A673 (cell line): Measurements from ENCODE around the gene EPHA6. TPM values are rescaled to one million over a fixed set of nuclear protein-coding genes. Genes with fewer than 3 reads are reported as not detected.

Experiments
- BruUV-seq: library from RNA; stranded (reverse); fragments of 400-500 nt; replicated peaks from 2 replicates; lab custom pipeline; 2021; lab: Mats Ljungman, UMichigan
- CTCF ChIA-PET: fragments of 300-600 bp; sonication (Branson Sonifier 250); formaldehyde crosslinking; loops from one replicate; lab custom pipeline; 2022; ENCODE audit warnings: antibody characterized with exemption; lab: Charles Lee
- POLR2A ChIA-PET: fragments of 300-600 bp; sonication (Branson Sonifier 250); formaldehyde crosslinking; loops from one replicate; lab custom pipeline; 2022; ENCODE audit warnings: antibody characterized with exemption; ENCODE audit not compliant: low non-redundant PET; lab: Charles Lee
- DNase-seq: peaks from one replicate; pipeline ENCODE4 v3.0.0-alpha.2; 2015; ENCODE audit warnings: low spot score
- H3K27ac ChIP-seq: fragments of 200-600 bp; sonication (generic); 2 replicates; pipeline ENCODE4 v1.5.1; 2016; ENCODE audit warnings: mixed run types, low read depth, mild to moderate bottlenecking, mixed read lengths, antibody characterized with exemption, low read length; ENCODE audit not compliant: poor library complexity, severe bottlenecking
- H3K27me3 ChIP-seq: fragments of 200-600 bp; sonication (generic); replicated peaks from 2 replicates; pipeline ENCODE4 v1.6.1; 2017; ENCODE audit warnings: mixed run types, low read depth, mild to moderate bottlenecking, mixed read lengths, antibody characterized with exemption, low read length; ENCODE audit not compliant: insufficient read depth, poor library complexity
- H3K36me3 ChIP-seq: fragments of 200-600 bp; sonication (generic); 2 replicates; pipeline ENCODE4 v1.6.1; 2016; ENCODE audit warnings: mixed run types, mild to moderate bottlenecking, mixed read lengths, antibody characterized with exemption, low read length; ENCODE audit not compliant: insufficient read depth, poor library complexity, severe bottlenecking
- H3K4me1 ChIP-seq: fragments of 200-600 bp; sonication (generic); 2 replicates; pipeline ENCODE4 v1.6.1; 2017; ENCODE audit warnings: mixed run types, mild to moderate bottlenecking, mixed read lengths, antibody characterized with exemption, low read length; ENCODE audit not compliant: insufficient read depth, poor library complexity, severe bottlenecking
- H3K4me3 ChIP-seq: fragments of 200-600 bp; sonication (generic); 2 replicates; pipeline ENCODE4 v1.5.1; 2016; ENCODE audit warnings: low read depth, mixed run types, mild to moderate bottlenecking, mixed read lengths, low read length; ENCODE audit not compliant: poor library complexity, severe bottlenecking
- H3K9me3 ChIP-seq: fragments of 200-600 bp; sonication (generic); 2 replicates; pipeline ENCODE4 v1.6.1; 2016; ENCODE audit warnings: mixed run types, low read depth, mild to moderate bottlenecking, mixed read lengths, antibody characterized with exemption, low read length; ENCODE audit not compliant: poor library complexity, severe bottlenecking
- CTCF ChIP-seq: fragments of 300-800, 200-600 bp; sonication (generic); conservative IDR thresholded peaks from 2 replicates; pipeline ENCODE4 v1.5.1; 2017; ENCODE audit warnings: low read depth, mild to moderate bottlenecking, antibody characterized with exemption, low read length, moderate library complexity, mixed read lengths
- EZH2 ChIP-seq: fragments of 200-600 bp; sonication (generic); IDR thresholded peaks from 2 replicates; pipeline ENCODE4 v1.6.1; 2017; ENCODE audit warnings: borderline replicate concordance, low read depth, mild to moderate bottlenecking, mixed read lengths, antibody characterized with exemption, low read length; ENCODE audit not compliant: poor library complexity, severe bottlenecking
- intact Hi-C: fragments of 100-400 bp; cut with micrococcal nuclease; formaldehyde crosslinking; loops from one replicate; pipeline ENCODE4 v1.10.0; 2022; ENCODE audit not compliant: unreplicated experiment
- total RNA-seq: library from RNA; stranded (reverse); gene quantifications from 2 replicates; pipeline ENCODE4 v1.2.3, GENCODE V29; 2021

The EPHA6 gene
- total RNA-seq, 1 experiment from 2014 or later = not detected

GRCh38 chr3:97744289-97744688 lies 929.9 kb downstream of the EPHA6 start:
- no peak overlapping the region for H3K27ac ChIP-seq
- DNase-seq = no peak
- TF ChIP-seq EZH2 (no peak), CTCF (no peak)
- H3K27me3 ChIP-seq = peaks cover 22% of the 10 kb centered on the region
- H3K9me3 ChIP-seq = no peaks in the 10 kb centered on the region
- no peaks in the 10 kb centered on the region for H3K36me3 ChIP-seq
- intact Hi-C loops = no loop called here
- no TSS peak for BruUV-seq
- H3K4me3 ChIP-seq = no peak overlapping the region
- CTCF ChIA-PET = no interaction called here
- POLR2A ChIA-PET = no interaction called here
- no peaks in the 10 kb centered on the region for H3K4me1 ChIP-seq

- H3K27ac ChIP-seq = peak overlapping the region; percentile 69
- H3K4me1 ChIP-seq = peaks cover 7% of the 10 kb centered on the region
- no peak for DNase-seq
- H3K4me3 ChIP-seq = peak overlapping the region; percentile 66
- ChIA-PET CTCF (interaction anchor here (1.0 kb wide), 1 partner anchor 259 kb away, joined by 4 read pairs; no protein-coding TSS in a partner anchor), POLR2A (no interaction called here)
- intact Hi-C loops = no loop called here
- no peak for TF ChIP-seq EZH2
- no peak for TF ChIP-seq CTCF
- BruUV-seq = TSS peak; percentile 78
- no peaks in the 10 kb centered on the region for H3K9me3 ChIP-seq
- no peaks in the 10 kb centered on the region for H3K36me3 ChIP-seq
- H3K27me3 ChIP-seq = no peaks in the 10 kb centered on the region
Observed at GRCh38 chr3:97763586-97764406, 949.4 kb downstream of the EPHA6 start.

- DNase-seq = peak; percentile 91
- intact Hi-C loops = no loop called here
- Histone ChIP-seq H3K36me3 (no peaks in the 10 kb centered on the region), H3K4me1 (peaks cover 7% of the 10 kb centered on the region), H3K27me3 (no peaks in the 10 kb centered on the region), H3K27ac (peak within 1 kb of the TSS; percentile 69), H3K9me3 (no peaks in the 10 kb centered on the region), H3K4me3 (peak within 1 kb of the TSS; percentile 66)
- TF ChIP-seq EZH2 (no peak), CTCF (peak; percentile 33; the same call in 1 of the 2 replicates)
- no TSS peak for BruUV-seq
- POLR2A ChIA-PET = no interaction called here
- CTCF ChIA-PET = interaction anchor here (1.0 kb wide), 1 partner anchor 259 kb away, joined by 4 read pairs; no protein-coding TSS in a partner anchor
Observed at GRCh38 chr3:97764407-97765238, 950.2 kb downstream of the EPHA6 start, which contains the start of gene ARL6. Gene ARL6 (plus strand): TSS chr3:97764758. CDS start chr3:97768108, 3,350 bp downstream.
